GM18505 (cell line): ENCODE results near the gene CATSPERD.

Experiments
- ATAC-seq: cut with Tn5 transposase; IDR thresholded peaks from one replicate; pipeline ENCODE4 v1.9.1; 2021; ENCODE audit not compliant: unreplicated experiment
- POLR2A ChIP-seq: IDR thresholded peaks from 4 replicates; pipeline ENCODE4 v1.6.1; 2011; ENCODE audit warnings: borderline replicate concordance; ENCODE audit not compliant: insufficient read depth, insufficient read length; ENCODE audit errors: extremely low read depth

CATSPERD gene

DNA sequence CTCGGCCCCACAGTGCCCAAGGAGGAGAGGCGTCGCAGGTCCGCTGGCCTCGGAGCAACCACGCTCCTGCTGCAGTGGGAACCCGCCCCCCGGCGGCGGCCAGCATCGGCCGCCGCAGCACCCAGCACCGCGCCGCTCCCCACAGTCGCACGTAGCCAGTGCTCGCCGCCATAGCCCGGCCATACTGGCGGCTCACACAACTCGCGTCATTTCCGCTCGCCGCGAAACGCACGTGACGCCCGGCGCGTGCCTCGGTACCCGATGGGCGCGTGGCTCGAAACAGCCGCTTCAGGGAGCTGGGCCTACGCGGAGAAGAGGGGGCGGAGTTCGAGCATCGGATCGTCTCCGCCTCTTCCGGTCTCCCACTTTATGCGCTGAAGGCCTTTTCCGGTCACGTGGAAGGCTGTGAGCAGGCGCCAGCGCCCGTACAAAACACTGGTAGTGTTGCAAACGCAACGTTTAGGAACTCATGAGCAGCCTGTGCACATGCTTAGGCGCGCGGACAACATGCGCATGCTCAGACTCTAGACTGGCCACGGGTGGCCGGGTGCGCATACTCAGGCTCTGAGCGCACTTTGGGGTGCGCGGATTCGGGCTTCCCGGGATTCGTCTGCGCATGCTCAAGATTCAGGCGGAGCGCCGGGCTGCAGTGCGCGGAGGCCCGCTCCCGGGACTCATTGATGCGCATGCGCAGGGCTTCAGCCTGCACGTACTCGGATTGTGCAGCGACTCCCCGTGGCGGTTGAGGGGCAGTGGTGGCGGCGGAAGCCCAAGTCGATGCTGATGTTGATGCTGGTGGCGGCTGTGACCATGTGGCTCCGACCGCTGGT is at the start of gene CATSPERD, which contains the start of gene LONP1:
Gene CATSPERD, plus strand, starts transcription at position 677 of the 830 bp plus-strand sequence. Its CDS starts 101 bp downstream, at position 778.
Gene LONP1, minus strand, starts transcription at position 186 of the 830 bp plus-strand sequence. Its CDS starts 14 bp downstream, at position 172.
- peak; percentile 76 for ATAC-seq
- peak; percentile 92 for TF ChIP-seq POLR2A

GRCh38 chr19:5671600-5671999 is 48.8 kb upstream of the CATSPERD start:
- no peak for ATAC-seq
- TF ChIP-seq POLR2A: no peak

DNA sequence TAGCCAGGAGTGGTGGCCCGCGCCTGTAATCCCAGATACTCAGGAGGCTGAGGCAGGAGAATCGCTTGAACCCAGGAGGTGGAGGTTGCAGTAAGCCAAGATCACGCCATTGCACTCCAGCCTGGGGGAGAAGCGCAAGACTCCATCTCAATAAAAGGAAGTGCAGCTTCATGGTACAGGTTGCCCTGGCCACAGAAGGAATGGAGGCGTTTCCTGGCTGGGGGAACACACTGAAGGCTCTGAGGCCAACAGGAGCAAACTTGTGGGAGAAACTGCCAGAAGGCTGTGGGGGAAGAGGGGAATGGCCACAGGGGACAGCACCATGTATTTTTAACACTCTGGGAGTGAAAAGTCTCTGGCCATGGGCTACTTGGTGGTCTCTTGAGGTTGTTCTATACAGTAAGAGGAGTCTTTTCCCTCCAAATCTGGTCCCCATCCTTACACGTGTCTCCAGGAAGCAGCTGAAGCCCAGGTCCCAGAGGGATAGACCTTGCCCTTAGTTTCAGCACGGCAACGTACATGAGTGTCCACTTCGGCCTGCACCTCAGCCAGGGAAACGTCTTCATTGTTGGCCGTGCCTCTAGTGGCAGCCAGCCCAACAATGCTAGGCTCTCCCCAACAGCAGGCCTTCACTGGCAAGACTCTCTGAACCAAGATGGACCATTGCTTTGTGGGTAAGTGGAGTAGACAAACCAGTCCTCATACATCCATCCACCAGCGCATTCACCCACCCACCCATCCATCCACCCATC is 47.6 kb upstream of the CATSPERD start:
- peak; percentile 15 for TF ChIP-seq POLR2A
- ATAC-seq: no peak

DNA sequence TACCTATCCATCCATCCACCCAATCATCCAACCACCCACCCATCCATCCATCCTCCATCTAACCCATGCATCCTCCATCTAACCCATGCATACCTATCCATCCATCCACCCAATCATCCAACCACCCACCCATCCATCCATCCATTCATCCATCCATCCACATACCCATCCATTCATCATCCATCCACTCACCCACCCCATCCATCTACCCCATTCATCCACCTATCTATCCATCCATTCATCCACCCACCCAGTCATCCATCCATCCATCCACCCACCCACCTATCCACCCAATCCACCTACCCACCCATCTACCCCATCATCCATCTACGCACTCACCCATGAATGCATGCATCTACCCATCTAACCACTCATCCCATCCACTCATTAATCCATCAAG is 46.7 kb upstream of the CATSPERD start:
- no peak for ATAC-seq
- no peak for TF ChIP-seq POLR2A

DNA sequence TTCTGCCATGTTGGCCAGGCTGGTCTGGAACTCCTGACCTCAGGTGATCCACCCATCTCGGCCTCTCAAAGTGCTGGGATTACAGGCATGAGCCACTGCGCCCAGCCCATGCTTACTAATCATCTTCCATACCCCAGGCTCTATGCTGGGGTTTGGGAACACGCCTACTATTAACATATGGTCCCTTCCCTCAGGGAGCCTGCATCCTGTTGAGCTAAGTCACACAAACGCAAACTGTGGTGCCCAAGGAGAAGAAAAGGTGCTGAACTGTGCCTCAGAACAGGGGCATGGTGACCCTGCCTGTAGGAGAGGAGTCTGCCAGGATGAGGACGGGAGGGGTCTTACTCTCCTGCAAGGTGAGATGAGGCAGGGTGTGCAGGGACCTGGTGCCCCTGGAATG is 45.7 kb upstream of the CATSPERD start:
- TF ChIP-seq POLR2A: no peak

DNA sequence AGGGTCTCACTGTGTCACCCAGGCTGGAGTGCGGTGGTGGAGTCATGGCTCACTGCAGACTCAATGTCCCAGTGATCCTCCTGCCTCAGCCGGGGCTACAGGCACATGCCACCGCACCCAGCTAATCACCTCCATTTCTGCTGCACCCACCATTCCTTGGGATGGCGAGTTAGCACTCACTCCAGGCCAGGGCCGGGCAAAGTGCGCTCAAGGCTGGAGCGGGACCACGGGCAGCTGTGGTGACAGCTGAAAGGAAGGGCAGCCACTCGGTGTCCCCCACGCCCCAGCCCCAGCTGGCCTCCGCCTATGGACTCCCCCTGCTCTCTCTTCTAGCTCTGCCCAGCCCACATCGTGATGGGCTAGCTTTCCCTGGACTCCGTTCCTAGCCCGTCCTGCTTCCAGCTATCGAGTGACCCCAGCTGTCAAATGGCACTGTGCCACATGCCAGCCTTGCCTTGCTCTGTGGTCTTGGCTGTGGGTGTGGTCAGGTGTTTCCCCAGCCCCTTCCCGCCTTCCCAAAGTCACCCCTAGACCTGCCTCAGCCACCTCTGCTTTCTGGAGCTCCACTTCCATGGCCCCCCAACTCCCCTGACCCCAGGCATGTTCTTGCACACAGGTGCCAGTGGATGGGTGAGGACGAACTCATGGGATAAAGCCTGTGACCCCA is 44.2 kb upstream of the CATSPERD start:
- no peak for ATAC-seq
- peak; percentile 31 for TF ChIP-seq POLR2A

More for the DNA sequence above, 45.7 kb upstream of the CATSPERD start:
- ATAC-seq: no peak

GRCh38 chr19:5676772-5677105 is 43.7 kb upstream of the CATSPERD start:
- no peak for ATAC-seq
- no peak for TF ChIP-seq POLR2A

- TF ChIP-seq POLR2A: no peak
- ATAC-seq: no peak
Measured at GRCh38 chr19:5677136-5677535, 43.3 kb upstream of the CATSPERD start.

- no peak for TF ChIP-seq POLR2A
- no peak for ATAC-seq
Measured at GRCh38 chr19:5677580-5677979, 42.9 kb upstream of the CATSPERD start.

DNA sequence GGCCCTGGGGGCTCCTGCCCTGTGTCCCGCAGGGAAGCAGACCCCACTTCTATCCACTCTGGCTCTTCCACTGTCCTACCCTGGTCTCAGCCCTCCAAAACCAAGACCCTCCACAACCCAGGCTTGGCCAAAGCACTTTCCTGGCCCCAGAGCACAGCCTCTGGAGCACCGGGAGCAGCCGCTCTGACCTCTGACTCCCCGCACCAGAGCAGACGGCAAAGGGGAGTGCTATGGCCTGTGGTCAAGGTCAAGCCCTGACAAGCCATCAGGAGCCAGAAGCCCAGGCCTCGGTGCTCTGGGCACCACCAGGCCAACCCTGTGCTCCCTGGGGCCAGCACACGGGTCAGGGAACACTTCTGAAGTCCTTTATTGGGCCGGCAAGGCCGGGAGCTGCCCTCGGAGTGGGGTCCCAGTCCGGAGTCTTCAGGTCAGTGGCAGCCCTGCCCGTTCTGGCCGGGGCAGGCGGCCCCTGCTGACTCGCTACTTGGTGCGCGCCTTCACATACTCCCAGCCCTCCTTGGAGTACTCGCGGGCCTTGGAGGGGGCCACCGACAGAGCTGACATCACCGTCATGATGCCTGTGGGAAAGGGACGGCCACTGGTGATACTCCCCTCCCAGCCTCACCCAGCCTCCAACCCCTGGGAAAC is 42.2 kb upstream of the CATSPERD start:
- no peak for ATAC-seq

GRCh38 chr19:5679289-5680083 is 41.0 kb upstream of the CATSPERD start:
- ATAC-seq: no peak
- no peak for TF ChIP-seq POLR2A

More for the DNA sequence above, 42.2 kb upstream of the CATSPERD start:
- no peak for TF ChIP-seq POLR2A

DNA sequence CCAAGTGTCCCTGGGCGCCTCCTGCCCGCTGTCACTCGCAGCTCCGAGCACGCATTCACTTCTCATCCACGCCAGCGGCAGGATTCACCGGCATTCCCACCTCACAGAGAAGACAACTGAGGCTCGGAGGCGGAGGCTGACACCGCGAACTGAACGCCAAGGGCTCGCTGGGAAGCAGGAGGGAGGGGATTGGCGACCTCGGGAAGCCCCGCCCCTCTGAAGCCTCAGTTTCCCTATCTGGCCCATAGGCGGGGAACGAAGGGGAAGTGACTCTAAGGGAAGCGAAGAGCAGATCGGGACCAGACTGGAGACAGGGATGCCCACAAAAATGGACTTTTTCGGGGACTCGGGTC is 40.4 kb upstream of the CATSPERD start:
- ATAC-seq: no peak
- no peak for TF ChIP-seq POLR2A
